Nephron (organoid): ENCODE data around the gene ARL8B.

Source experiments
- H3K27ac Mint-ChIP-seq, 3 experiments: 2 replicates each; pipeline ENCODE4 v1.8.0; 2020; ENCODE audit warnings: mixed read lengths in 3 of 3, mild to moderate bottlenecking in 2 of 3, moderate library complexity in 1 of 3
- H3K27me3 Mint-ChIP-seq: 2 replicates; pipeline ENCODE4 v1.8.0; 2021; ENCODE audit warnings: low read depth, mild to moderate bottlenecking, moderate library complexity, mixed read lengths
- H3K36me3 Mint-ChIP-seq: 2 replicates; pipeline ENCODE4 v1.8.0; 2020; ENCODE audit warnings: low read depth, mixed read lengths
- H3K4me1 Mint-ChIP-seq: 2 replicates; pipeline ENCODE4 v1.8.0; 2020; ENCODE audit warnings: mixed read lengths
- H3K4me3 Mint-ChIP-seq, 3 experiments: 2 replicates each; pipeline ENCODE4 v1.8.0; 2020; ENCODE audit warnings: mild to moderate bottlenecking in 3 of 3, mixed read lengths in 3 of 3, moderate library complexity in 2 of 3
- H3K9me3 Mint-ChIP-seq: 2 replicates; pipeline ENCODE4 v1.8.0; 2020; ENCODE audit warnings: mixed read lengths
- TF ChIP-seq, protein P1 (sequence below), 3 experiments: fragments of 200-600 bp; sonication (generic); IDR thresholded peaks; one replicate each; pipeline ENCODE4 v1.5.0; 2021; ENCODE audit warnings: antibody characterized with exemption in 3 of 3; ENCODE audit not compliant: unreplicated experiment in 3 of 3

Gene ARL8B

DNA sequence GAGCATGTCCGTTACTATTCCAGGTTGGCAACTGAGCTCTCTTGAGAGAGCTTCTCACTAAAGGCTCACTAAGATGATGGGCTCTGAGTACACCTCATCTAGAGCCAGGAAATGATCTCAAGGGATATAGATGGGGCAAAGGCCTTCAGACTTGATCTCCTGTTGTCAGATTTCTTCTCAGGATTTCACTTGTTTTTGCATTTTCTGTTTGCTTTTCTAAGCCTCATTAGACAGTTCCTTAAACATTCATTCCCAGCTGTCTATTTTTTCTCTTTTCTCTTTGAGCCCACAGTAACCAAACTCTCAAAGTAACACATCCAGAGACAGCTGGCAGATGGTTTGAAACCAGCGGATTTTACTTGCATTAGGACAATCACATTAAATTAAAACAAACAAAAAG lies 28.4 kb upstream of the ARL8B start:
- H3K27me3 Mint-ChIP-seq = peaks cover 37% of the 10 kb centered on the region
- peaks cover 18% of the 10 kb centered on the region for H3K4me1 Mint-ChIP-seq
- no peaks in the 10 kb centered on the region for H3K36me3 Mint-ChIP-seq
- no peak overlapping the region for H3K4me3 Mint-ChIP-seq
- TF ChIP-seq, protein P1, sequence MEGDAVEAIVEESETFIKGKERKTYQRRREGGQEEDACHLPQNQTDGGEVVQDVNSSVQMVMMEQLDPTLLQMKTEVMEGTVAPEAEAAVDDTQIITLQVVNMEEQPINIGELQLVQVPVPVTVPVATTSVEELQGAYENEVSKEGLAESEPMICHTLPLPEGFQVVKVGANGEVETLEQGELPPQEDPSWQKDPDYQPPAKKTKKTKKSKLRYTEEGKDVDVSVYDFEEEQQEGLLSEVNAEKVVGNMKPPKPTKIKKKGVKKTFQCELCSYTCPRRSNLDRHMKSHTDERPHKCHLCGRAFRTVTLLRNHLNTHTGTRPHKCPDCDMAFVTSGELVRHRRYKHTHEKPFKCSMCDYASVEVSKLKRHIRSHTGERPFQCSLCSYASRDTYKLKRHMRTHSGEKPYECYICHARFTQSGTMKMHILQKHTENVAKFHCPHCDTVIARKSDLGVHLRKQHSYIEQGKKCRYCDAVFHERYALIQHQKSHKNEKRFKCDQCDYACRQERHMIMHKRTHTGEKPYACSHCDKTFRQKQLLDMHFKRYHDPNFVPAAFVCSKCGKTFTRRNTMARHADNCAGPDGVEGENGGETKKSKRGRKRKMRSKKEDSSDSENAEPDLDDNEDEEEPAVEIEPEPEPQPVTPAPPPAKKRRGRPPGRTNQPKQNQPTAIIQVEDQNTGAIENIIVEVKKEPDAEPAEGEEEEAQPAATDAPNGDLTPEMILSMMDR (IDR thresholded peaks at IDR 0.05; ENCODE audit: unreplicated experiment in 3 of 3) = no peak
- H3K27ac Mint-ChIP-seq = peak overlapping the region in 1 of 3 experiments; percentile 23
- peaks cover 2% of the 10 kb centered on the region for H3K9me3 Mint-ChIP-seq

- peak overlapping the region; percentile 24 to 82 (median 81) for H3K27ac Mint-ChIP-seq
- H3K4me3 Mint-ChIP-seq = peak overlapping the region; percentile 48 to 71 (median 66)
- peaks cover 18% of the 10 kb centered on the region for H3K4me1 Mint-ChIP-seq
- no peaks in the 10 kb centered on the region for H3K36me3 Mint-ChIP-seq
- TF ChIP-seq, protein P1 (IDR thresholded peaks at IDR 0.05; ENCODE audit: unreplicated experiment in 3 of 3) = peak; percentile 46 to 56 (median 50)
- H3K27me3 Mint-ChIP-seq = peaks cover 42% of the 10 kb centered on the region
- H3K9me3 Mint-ChIP-seq = peaks cover 2% of the 10 kb centered on the region
These were observed 26.2 kb upstream of the ARL8B start for GRCh38 chr3:5095886-5096285.

GRCh38 chr3:5096336-5097008 lies 25.6 kb upstream of the ARL8B start:
- Mint-ChIP-seq H3K36me3 (no peaks in the 10 kb centered on the region), H3K27ac (peak overlapping the region; percentile 69 to 87 (median 82)), H3K4me3 (peak overlapping the region; percentile 40 to 52 (median 45)), H3K27me3 (peaks cover 42% of the 10 kb centered on the region), H3K4me1 (peaks cover 18% of the 10 kb centered on the region), H3K9me3 (peaks cover 5% of the 10 kb centered on the region)
- TF ChIP-seq, protein P1 (IDR thresholded peaks at IDR 0.05; ENCODE audit: unreplicated experiment in 3 of 3) = peak in 1 of 3 experiments; percentile 14

- peaks cover 5% of the 10 kb centered on the region for H3K9me3 Mint-ChIP-seq
- no peak overlapping the region for H3K4me3 Mint-ChIP-seq
- H3K36me3 Mint-ChIP-seq = no peaks in the 10 kb centered on the region
- H3K27me3 Mint-ChIP-seq = peaks cover 43% of the 10 kb centered on the region
- TF ChIP-seq, protein P1 (IDR thresholded peaks at IDR 0.05; ENCODE audit: unreplicated experiment in 3 of 3) = no peak
- peaks cover 18% of the 10 kb centered on the region for H3K4me1 Mint-ChIP-seq
- no peak overlapping the region for H3K27ac Mint-ChIP-seq
These were observed 23.7 kb upstream of the ARL8B start for GRCh38 chr3:5098346-5098745.

- Mint-ChIP-seq H3K27ac (no peak overlapping the region), H3K4me3 (no peak overlapping the region), H3K9me3 (peaks cover 5% of the 10 kb centered on the region), H3K27me3 (peaks cover 38% of the 10 kb centered on the region), H3K36me3 (no peaks in the 10 kb centered on the region), H3K4me1 (no peaks in the 10 kb centered on the region)
- TF ChIP-seq, protein P1 (IDR thresholded peaks at IDR 0.05; ENCODE audit: unreplicated experiment in 3 of 3) = no peak
These were observed 19.6 kb upstream of the ARL8B start for GRCh38 chr3:5102532-5102931.

- peaks cover 3% of the 10 kb centered on the region for H3K9me3 Mint-ChIP-seq
- H3K27me3 Mint-ChIP-seq = peaks cover 28% of the 10 kb centered on the region
- H3K36me3 Mint-ChIP-seq = no peaks in the 10 kb centered on the region
- H3K27ac Mint-ChIP-seq = no peak overlapping the region
- no peaks in the 10 kb centered on the region for H3K4me1 Mint-ChIP-seq
- no peak overlapping the region for H3K4me3 Mint-ChIP-seq
- TF ChIP-seq, protein P1 (IDR thresholded peaks at IDR 0.05; ENCODE audit: unreplicated experiment in 3 of 3) = no peak
These were observed 18.3 kb upstream of the ARL8B start for GRCh38 chr3:5103743-5104142.
